Mammary epithelial cell (primary cell): ENCODE data around the gene RCAN1.

Experiments used
- CTCF ChIP-seq, 2 donors: IDR thresholded peaks in 1 of 2; conservative IDR thresholded peaks in 1 of 2; 2 replicates each; pipeline ENCODE4 v1.5.1; 2011 to 2012; ENCODE audit warnings: inconsistent platforms in 2 of 2, low read length in 2 of 2, mild to moderate bottlenecking in 2 of 2, control low read depth in 1 of 2, low read depth in 1 of 2; ENCODE audit not compliant: insufficient read depth in 1 of 2; ENCODE audit errors: extremely low read depth in 1 of 2
- EZH2 ChIP-seq: IDR thresholded peaks from 2 replicates; pipeline ENCODE4 v1.6.1; 2012; ENCODE audit warnings: low read length, inconsistent platforms, borderline replicate concordance

GRCh38 chr21:34630536-34631143 lies 15.7 kb upstream of the RCAN1 start:
- TF ChIP-seq CTCF (conservative IDR thresholded peaks at IDR 0.05 in 1 of 2, IDR thresholded peaks at IDR 0.05 in 1 of 2; ENCODE audit: extremely low read depth in 1 of 2, insufficient read depth in 1 of 2, low read depth in 1 of 2, low read length in 2 of 2) (peak; percentile 71 to 81), EZH2 (no peak)
